ENCODE data around the gene VPS37C. TPM values are rescaled to one million over a fixed set of nuclear protein-coding genes. Genes with fewer than 3 reads are reported as not detected.

Gene VPS37C
- total and polyA plus RNA-seq, 2 experiments from 2014 or later: 13.1 to 13.4 TPM

DNA sequence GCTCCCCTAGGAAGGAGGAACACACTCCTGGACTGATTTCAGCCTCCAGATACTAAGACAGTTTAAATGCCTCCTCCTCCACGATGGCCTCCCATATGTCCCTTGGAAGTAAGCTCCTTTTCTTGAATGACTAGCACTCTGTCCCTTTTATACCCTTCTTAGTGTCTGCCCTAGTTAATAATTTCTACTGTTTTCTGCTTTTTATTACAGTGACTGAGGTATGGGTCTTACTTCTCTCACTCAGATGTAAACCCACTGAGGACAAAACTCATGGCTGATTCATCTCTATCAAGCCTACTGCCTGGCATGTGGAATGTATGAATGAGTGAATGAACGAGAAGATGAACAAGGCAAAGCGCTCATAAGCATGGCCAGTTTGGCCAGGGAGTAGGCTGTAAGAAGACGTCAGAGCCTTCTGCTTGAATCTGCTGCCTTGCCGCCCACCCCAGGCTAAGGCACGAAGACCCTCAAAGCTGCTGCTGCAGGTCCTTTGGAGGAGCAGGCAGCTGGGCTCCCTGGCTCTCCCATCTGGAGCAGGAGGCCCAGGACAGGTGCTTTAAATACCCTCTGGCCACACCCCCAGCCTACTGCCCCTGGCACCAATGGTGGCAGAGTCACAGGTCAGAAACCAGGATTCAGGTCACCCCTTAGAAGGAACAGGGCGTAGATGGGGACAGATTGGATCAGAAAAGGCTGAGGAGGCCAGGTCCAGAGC lies 33.9 kb upstream of the VPS37C start:
- WGBS, 2 experiments (ENCODE audit: low coverage in 1 of 2, low lambda C conversion rate in 2 of 2, missing lambda C conversion rate in 2 of 2): 32 to 36% methylated on average over 7 of the region's 7 CpGs
- H3K27ac ChIP-seq: no peak overlapping the region
- H3F3A ChIP-seq (ENCODE audit: insufficient read depth): no peaks in the 10 kb centered on the region
- H3K4me2 ChIP-seq (ENCODE audit: unreplicated experiment): no peak overlapping the region
- peaks cover 9% of the 10 kb centered on the region for H3K27me3 ChIP-seq (replicated peaks; ENCODE audit: insufficient read depth)
- no peak overlapping the region for H3K9ac ChIP-seq
- no peaks in the 10 kb centered on the region for H4K20me1 ChIP-seq (ENCODE audit: insufficient read depth)
- TF ChIP-seq EZH2phosphoT487 (IDR thresholded peaks at IDR 0.05; ENCODE audit: insufficient read depth, low read depth): no peak
- no peak for TF ChIP-seq EZH2 (IDR thresholded peaks at IDR 0.05; ENCODE audit: insufficient read depth, poor library complexity, severe bottlenecking)
- no peaks in the 10 kb centered on the region for H3K36me3 ChIP-seq (ENCODE audit: low read depth)
- H3K9me2 ChIP-seq (ENCODE audit: insufficient read depth): no peaks in the 10 kb centered on the region
- H3K4me3 ChIP-seq: no peak overlapping the region
- in situ Hi-C loops (cut with MboI): no loop called here
- H2AFZ ChIP-seq: no peak overlapping the region
- H3K9me3 ChIP-seq (ENCODE audit: low read depth): no peaks in the 10 kb centered on the region
- H3K4me1 ChIP-seq (ENCODE audit: insufficient read depth): no peaks in the 10 kb centered on the region
- H3K79me2 ChIP-seq (ENCODE audit: insufficient read depth): no peaks in the 10 kb centered on the region
- no peak for DNase-seq

DNA sequence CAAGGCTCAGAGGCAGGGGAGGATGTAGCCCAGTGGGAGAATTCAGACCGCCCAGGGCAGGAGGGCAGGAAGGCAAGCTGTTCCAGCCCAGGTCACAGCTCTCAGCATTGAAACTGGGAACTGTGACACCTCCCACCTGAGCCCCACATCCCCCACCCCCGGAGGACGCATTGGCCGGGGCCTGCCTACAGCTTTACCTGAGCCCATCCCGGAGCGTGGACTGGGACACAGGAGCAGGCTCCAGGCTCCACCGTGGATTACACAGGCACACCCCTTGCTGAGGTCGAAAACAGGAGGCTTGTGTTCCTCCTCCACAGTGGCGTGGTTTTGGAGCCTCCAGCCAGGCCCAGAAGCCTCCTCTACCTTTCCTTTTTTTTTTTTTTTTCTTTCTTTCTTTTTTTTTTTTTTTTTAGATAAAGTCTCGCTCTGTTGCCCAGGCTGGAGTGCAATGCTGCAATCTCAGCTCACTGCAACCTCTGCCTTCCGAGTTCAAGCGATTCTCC lies 33.0 kb upstream of the VPS37C start:
- Histone ChIP-seq H3K4me2 (ENCODE audit: unreplicated experiment) (no peak overlapping the region), H3K27ac (no peak overlapping the region), H3K4me1 (ENCODE audit: insufficient read depth) (no peaks in the 10 kb centered on the region), H2AFZ (no peak overlapping the region), H3K9me2 (ENCODE audit: insufficient read depth) (no peaks in the 10 kb centered on the region), H3K27me3 (replicated peaks; ENCODE audit: insufficient read depth) (peaks cover 9% of the 10 kb centered on the region), H3K36me3 (ENCODE audit: low read depth) (no peaks in the 10 kb centered on the region), H3K9me3 (ENCODE audit: low read depth) (no peaks in the 10 kb centered on the region), H3K4me3 (no peak overlapping the region), H3F3A (ENCODE audit: insufficient read depth) (no peaks in the 10 kb centered on the region), H3K79me2 (ENCODE audit: insufficient read depth) (no peaks in the 10 kb centered on the region), H4K20me1 (ENCODE audit: insufficient read depth) (no peaks in the 10 kb centered on the region), H3K9ac (no peak overlapping the region)
- 69 to 73% methylated on average over 11 to 12 of the region's 12 CpGs for WGBS, 2 experiments (ENCODE audit: low coverage in 1 of 2, low lambda C conversion rate in 2 of 2, missing lambda C conversion rate in 2 of 2)
- TF ChIP-seq EZH2 (IDR thresholded peaks at IDR 0.05; ENCODE audit: insufficient read depth, poor library complexity, severe bottlenecking) (no peak), EZH2phosphoT487 (IDR thresholded peaks at IDR 0.05; ENCODE audit: insufficient read depth, low read depth) (no peak)
- DNase-seq: no peak
- in situ Hi-C loops (cut with MboI): no loop called here

DNA sequence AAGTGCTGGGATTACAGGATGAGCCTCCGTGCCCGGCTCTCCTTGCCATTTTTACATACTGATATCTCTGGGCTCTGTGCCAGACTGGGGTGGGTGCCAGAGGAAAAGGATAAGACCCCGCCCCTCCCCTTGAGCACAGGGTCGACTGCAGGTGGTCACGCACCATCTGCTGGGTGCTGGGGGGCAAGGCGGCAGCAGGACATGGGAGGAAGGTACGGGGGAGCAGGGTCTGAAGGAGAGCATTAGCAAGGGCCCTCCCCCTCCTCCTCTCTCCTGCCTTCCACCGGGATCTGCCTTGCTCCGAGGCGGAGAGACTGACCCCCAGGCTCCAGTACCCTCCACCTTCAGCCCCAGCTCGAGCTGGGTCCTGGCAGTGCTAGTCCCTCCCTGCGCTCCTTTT lies 32.4 kb upstream of the VPS37C start:
- H3K27me3 ChIP-seq (replicated peaks; ENCODE audit: insufficient read depth): peaks cover 9% of the 10 kb centered on the region
- no peak overlapping the region for H3K4me3 ChIP-seq
- in situ Hi-C loops (cut with MboI): no loop called here
- no peak for TF ChIP-seq EZH2 (IDR thresholded peaks at IDR 0.05; ENCODE audit: insufficient read depth, poor library complexity, severe bottlenecking)
- TF ChIP-seq EZH2phosphoT487 (IDR thresholded peaks at IDR 0.05; ENCODE audit: insufficient read depth, low read depth): no peak
- 28 to 34% methylated on average over 12 of the region's 12 CpGs for WGBS, 2 experiments (ENCODE audit: low coverage in 1 of 2, low lambda C conversion rate in 2 of 2, missing lambda C conversion rate in 2 of 2)
- H3K9me2 ChIP-seq (ENCODE audit: insufficient read depth): no peaks in the 10 kb centered on the region
- no peak overlapping the region for H2AFZ ChIP-seq
- H3K79me2 ChIP-seq (ENCODE audit: insufficient read depth): no peaks in the 10 kb centered on the region
- no peak overlapping the region for H3K9ac ChIP-seq
- no peaks in the 10 kb centered on the region for H4K20me1 ChIP-seq (ENCODE audit: insufficient read depth)
- H3K9me3 ChIP-seq (ENCODE audit: low read depth): no peaks in the 10 kb centered on the region
- no peak overlapping the region for H3K27ac ChIP-seq
- H3K4me1 ChIP-seq (ENCODE audit: insufficient read depth): no peaks in the 10 kb centered on the region
- no peak for DNase-seq
- no peaks in the 10 kb centered on the region for H3F3A ChIP-seq (ENCODE audit: insufficient read depth)
- H3K4me2 ChIP-seq (ENCODE audit: unreplicated experiment): no peak overlapping the region
- H3K36me3 ChIP-seq (ENCODE audit: low read depth): no peaks in the 10 kb centered on the region

DNA sequence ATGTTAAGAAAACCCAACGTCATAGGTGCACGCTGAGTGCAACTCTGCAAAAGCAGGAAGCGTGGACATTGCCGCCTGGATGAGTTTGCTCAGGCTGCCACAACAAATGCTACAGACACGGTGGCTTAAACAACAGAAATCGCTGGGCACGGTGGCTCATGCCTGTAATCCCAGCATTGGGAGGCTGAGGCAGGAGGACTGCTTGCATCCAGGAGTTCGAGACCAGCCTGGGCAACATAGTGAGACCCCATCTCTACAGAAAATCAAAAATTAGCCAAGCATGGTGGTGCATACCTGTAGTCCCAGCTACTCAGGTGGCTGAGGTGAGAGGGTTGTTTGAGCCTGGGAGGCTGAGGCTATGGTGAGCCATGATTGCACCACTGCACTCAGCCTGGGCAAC lies 28.7 kb upstream of the VPS37C start:
- H4K20me1 ChIP-seq (ENCODE audit: insufficient read depth): no peaks in the 10 kb centered on the region
- WGBS, 2 experiments (ENCODE audit: low coverage in 1 of 2, low lambda C conversion rate in 2 of 2, missing lambda C conversion rate in 2 of 2): 58 to 66% methylated on average over 8 of the region's 8 CpGs
- H3K9me2 ChIP-seq (ENCODE audit: insufficient read depth): no peaks in the 10 kb centered on the region
- in situ Hi-C loops (cut with MboI): loop anchor here (10.0 kb wide), 1 partner anchor 225 kb away; no protein-coding TSS in a partner anchor
- no peaks in the 10 kb centered on the region for H3K79me2 ChIP-seq (ENCODE audit: insufficient read depth)
- H3K9me3 ChIP-seq (ENCODE audit: low read depth): no peaks in the 10 kb centered on the region
- H3K27ac ChIP-seq: no peak overlapping the region
- H3K36me3 ChIP-seq (ENCODE audit: low read depth): no peaks in the 10 kb centered on the region
- no peak overlapping the region for H3K4me2 ChIP-seq (ENCODE audit: unreplicated experiment)
- no peak for DNase-seq
- no peak overlapping the region for H2AFZ ChIP-seq
- no peak overlapping the region for H3K9ac ChIP-seq
- peaks cover 4% of the 10 kb centered on the region; the same call in 1 of the 2 replicates for H3K27me3 ChIP-seq (replicated peaks; ENCODE audit: insufficient read depth)
- H3K4me3 ChIP-seq: no peak overlapping the region
- no peak for TF ChIP-seq EZH2phosphoT487 (IDR thresholded peaks at IDR 0.05; ENCODE audit: insufficient read depth, low read depth)
- no peak for TF ChIP-seq EZH2 (IDR thresholded peaks at IDR 0.05; ENCODE audit: insufficient read depth, poor library complexity, severe bottlenecking)
- H3K4me1 ChIP-seq (ENCODE audit: insufficient read depth): no peaks in the 10 kb centered on the region
- H3F3A ChIP-seq (ENCODE audit: insufficient read depth): no peaks in the 10 kb centered on the region
